Uterus (tissue), 2 donors: ENCODE results near the gene NAP1L4.

ENCODE experiments used
- CTCF ChIP-seq, 4 experiments: fragments of 200-600 bp in 2 of 4; fragments of 450-650 bp in 2 of 4; sonication (generic) in 2 of 4; IDR thresholded peaks; one replicate each; pipeline ENCODE4 v1.5.1; 2016 to 2019; ENCODE audit warnings: antibody characterized with exemption in 4 of 4, mild to moderate bottlenecking in 2 of 4, moderate library complexity in 1 of 4
- POLR2A ChIP-seq, 2 donors: fragments of 450-650 bp; IDR thresholded peaks; one replicate each; pipeline ENCODE4 v1.6.1; 2016; ENCODE audit warnings: antibody characterized with exemption in 2 of 2, mild to moderate bottlenecking in 1 of 2, moderate library complexity in 1 of 2

- TF ChIP-seq CTCF (IDR thresholded peaks at IDR 0.05) (no peak), POLR2A (IDR thresholded peaks at IDR 0.05) (no peak)
Observed at GRCh38 chr11:3014943-3015342, 22.8 kb upstream of the NAP1L4 start.
